Activated gamma-delta T cell treated with anti-CD3 and anti-CD28 coated beads, Interleukin-2, amount 50 U/mL, for 16 hours (primary cell): ENCODE data around the gene TRAPPC14.
"Not testable (repeated sequence)": the region's sequence is repeated elsewhere in the genome, so short reads cannot be mapped to it uniquely, and the experiment has no call there.

Experiments
- DNase-seq: peaks from one replicate; pipeline ENCODE4 v3.0.0-alpha.2; 2020; ENCODE audit warnings: low read depth

TRAPPC14 gene

DNA sequence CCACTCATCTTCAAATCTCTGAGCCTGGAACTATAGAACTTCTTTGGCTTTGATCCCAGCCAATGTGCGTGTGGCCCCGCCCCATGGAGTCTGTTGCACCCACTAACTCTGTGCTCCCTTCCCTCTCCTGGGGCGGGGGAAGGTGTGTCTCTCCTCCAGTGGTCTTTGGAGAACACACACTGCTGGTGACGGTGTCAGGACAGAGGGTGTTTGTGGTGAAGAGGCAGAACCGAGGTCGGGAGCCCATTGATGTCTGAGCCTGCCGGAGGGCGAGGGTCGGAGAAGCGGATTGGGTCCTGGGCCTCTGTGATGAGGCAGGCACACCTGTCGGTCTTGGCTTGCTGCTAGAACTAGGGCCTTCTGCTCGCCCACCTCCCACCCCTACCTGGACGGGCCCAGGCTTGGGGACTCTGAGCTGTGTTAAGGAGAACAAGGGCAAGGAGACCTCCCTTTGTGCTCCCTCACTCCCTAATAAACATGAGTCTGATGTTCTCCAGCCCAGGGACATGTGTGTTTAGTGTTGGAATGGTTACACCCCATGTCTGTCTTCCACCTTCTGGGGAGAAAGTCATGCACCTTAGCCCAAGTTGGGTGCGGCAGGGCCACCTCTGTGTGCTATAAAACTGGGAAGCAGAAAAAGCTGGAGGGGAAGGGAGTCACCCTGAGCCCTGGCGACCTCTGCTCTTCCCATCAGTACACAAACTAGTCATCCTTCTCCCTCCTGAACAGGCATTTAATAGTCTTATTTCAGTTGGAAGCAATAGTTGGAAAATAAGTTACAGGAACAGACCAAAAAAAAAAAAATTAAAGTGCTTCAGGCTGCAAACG, 4.6 kb downstream of the TRAPPC14 start:
- DNase-seq = no peak

GRCh38 chr7:100152937-100153666, 5.4 kb downstream of the TRAPPC14 start:
- no peak for DNase-seq

- DNase-seq = no peak
Measured at GRCh38 chr7:100152404-100152803, 6.1 kb downstream of the TRAPPC14 start.

DNA sequence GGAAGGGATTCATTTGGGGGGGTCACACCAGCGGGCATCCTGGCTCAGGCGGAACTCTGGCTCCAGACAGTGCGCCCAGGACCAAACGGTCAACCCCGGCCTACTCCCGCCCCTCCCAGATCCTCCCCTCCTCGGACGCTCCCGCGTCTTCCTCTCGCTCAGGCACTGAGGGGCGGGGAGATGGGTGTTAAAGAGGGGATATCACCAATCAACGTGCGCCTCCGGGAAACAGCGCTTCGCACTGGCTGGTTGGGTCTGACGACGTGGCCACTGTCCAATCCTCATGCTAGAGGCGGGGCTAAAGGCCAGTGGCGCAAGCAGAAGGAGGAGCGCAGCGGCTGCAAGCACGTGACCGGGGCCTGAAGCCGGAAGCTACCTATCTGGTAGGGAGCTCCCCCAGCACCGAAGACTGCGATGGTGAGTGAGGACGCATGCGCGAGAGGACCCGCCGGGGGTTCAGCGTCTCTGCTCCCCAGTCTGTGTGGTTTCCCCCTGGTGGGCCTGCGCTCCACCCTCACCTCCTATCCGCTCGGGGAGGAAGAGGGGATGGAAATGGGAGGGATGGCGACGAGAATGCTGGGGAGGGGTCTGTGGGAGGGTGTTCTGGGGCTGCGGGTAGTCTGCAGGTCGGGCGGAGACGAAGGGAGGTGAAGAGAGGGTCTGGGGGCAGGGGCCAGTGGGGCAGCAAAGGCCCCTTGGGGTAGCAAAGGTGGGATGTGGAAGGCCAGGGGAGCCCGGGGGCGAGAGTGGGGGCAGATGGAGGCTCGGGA, 9.8 kb downstream of the TRAPPC14 start, which contains the start of gene LAMTOR4:
Gene LAMTOR4 (plus strand): TSS at position 360 of the 770 bp plus-strand sequence. CDS start 55 bp downstream, at position 415.
- peak; percentile 95 for DNase-seq

- no peak for DNase-seq
Measured at GRCh38 chr7:100148225-100148558, 10.3 kb downstream of the TRAPPC14 start.

DNA sequence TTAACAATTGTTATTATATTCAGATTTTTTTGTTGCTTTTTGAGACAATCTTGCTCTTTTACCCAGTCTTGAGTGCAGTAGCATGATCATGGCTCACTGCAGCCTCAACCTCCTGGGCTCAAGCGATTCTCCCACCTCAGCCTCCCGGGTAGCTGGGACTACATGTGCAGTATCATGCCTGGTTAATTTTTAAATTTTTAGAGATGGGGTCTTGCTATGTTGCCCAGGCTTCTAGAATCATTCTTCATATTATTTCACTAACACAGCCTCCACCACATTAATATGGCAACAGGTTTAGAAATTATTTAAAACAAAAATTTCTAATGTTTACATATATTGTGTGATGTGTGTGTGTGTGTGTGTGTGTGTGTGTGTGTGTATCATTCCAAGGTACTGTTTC, 11.2 kb downstream of the TRAPPC14 start:
- no peak for DNase-seq

GRCh38 chr7:100146350-100146749, 12.2 kb downstream of the TRAPPC14 start:
- not testable (repeated sequence) for DNase-seq

GRCh38 chr7:100142461-100142860, 16.1 kb downstream of the TRAPPC14 start:
- no peak for DNase-seq

- no peak for DNase-seq
Measured at GRCh38 chr7:100141555-100141949, 17.0 kb downstream of the TRAPPC14 start.

GRCh38 chr7:100137851-100138760, 20.4 kb downstream of the TRAPPC14 start:
- DNase-seq = no peak

- DNase-seq = peak; percentile 42
Measured at GRCh38 chr7:100132697-100133151, 25.8 kb downstream of the TRAPPC14 start.

- DNase-seq = no peak
Measured at GRCh38 chr7:100132126-100132525, 26.4 kb downstream of the TRAPPC14 start.

GRCh38 chr7:100130608-100131453, 27.7 kb downstream of the TRAPPC14 start:
- DNase-seq = peak; percentile 81

DNA sequence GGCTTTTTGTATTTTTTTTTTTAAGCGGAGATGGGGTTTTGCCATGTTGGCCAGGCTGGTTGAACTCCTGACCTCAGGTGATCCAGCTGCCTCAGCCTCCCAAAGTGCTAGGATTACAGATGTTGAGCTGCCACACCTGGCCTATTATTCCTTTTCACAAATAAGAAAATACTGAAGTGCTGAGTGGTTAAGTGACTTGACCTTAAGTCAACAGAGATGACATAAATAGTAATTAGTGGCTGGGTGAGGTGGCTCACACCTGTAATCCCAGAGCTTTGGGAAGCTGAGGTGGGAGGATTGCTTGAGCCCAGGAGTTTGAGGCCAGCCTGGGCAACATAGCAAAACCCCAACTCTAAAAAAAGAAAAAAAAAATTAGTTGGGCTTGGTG, 28.3 kb downstream of the TRAPPC14 start:
- DNase-seq = not testable (repeated sequence)

- no peak for DNase-seq
Measured at GRCh38 chr7:100128637-100128963, 29.9 kb downstream of the TRAPPC14 start.

GRCh38 chr7:100127866-100128636, 30.5 kb downstream of the TRAPPC14 start:
- DNase-seq = no peak

- DNase-seq = peak; percentile 91
Measured at GRCh38 chr7:100126931-100127865, 31.3 kb downstream of the TRAPPC14 start, which contains the start of gene MBLAC1. Gene MBLAC1 (plus strand): TSS chr7:100126967. CDS start chr7:100127396, 429 bp downstream.

GRCh38 chr7:100126239-100126930, 32.1 kb downstream of the TRAPPC14 start:
- peak; percentile 52 for DNase-seq
